ENCODE measurements around the gene FAM98C. TPM values are rescaled to one million over a fixed set of nuclear protein-coding genes. Genes with fewer than 3 reads are reported as not detected.
"Not testable (repeated sequence)": the region's sequence is repeated elsewhere in the genome, so short reads cannot be mapped to it uniquely, and the experiment has no call there.

Gene FAM98C
- total RNA-seq, 2 experiments from 2014 or later = 19.6 to 24.8 TPM

GRCh38 chr19:38362946-38363688, 39.8 kb upstream of the FAM98C start:
- H3K4me3 Mint-ChIP-seq = peak overlapping the region; percentile 76
- H3K27ac Mint-ChIP-seq; DNase-seq; POLR2A ChIA-PET; H3K4me1 Mint-ChIP-seq; ATAC-seq; H3K36me3 Mint-ChIP-seq (ENCODE audit: low read depth); H3K9me3 Mint-ChIP-seq (ENCODE audit: low read depth): not testable (repeated sequence)
- CTCF ChIA-PET = interaction anchor here (0.5 kb wide), 1 partner anchor 468 kb away, joined by 5 read pairs; no protein-coding TSS in a partner anchor
- peaks cover 23% of the 10 kb centered on the region for H3K27me3 Mint-ChIP-seq
- intact Hi-C loops (cut with DNase I, micrococcal nuclease) = loop anchor here (1.0 to 2.0 kb wide), 6 partner anchors 11 to 99 kb away; partner anchors contain the start of genes PSMD8 (in 1 of the 2), SPINT2 (in 1 of the 2) and YIF1B (in 1 of the 2)

- DNase-seq (no peak), ATAC-seq (no peak)
- Mint-ChIP-seq H3K27me3 (peaks cover 14% of the 10 kb centered on the region), H3K36me3 (ENCODE audit: low read depth) (no peaks in the 10 kb centered on the region), H3K4me1 (peaks cover 3% of the 10 kb centered on the region), H3K27ac (no peak overlapping the region), H3K4me3 (no peak overlapping the region), H3K9me3 (ENCODE audit: low read depth) (no peaks in the 10 kb centered on the region)
- intact Hi-C loops (cut with DNase I, micrococcal nuclease) = no loop called here
- ChIA-PET POLR2A (no interaction called here), CTCF (no interaction called here)
These were observed 35.9 kb upstream of the FAM98C start for GRCh38 chr19:38367041-38367440.

- Mint-ChIP-seq H3K36me3 (ENCODE audit: low read depth) (peaks cover under 1% of the 10 kb centered on the region), H3K4me1 (peaks cover 4% of the 10 kb centered on the region), H3K9me3 (ENCODE audit: low read depth) (no peaks in the 10 kb centered on the region), H3K4me3 (no peak overlapping the region), H3K27ac (no peak overlapping the region), H3K27me3 (peaks cover 14% of the 10 kb centered on the region)
- intact Hi-C loops (cut with DNase I, micrococcal nuclease) = no loop called here
- DNase-seq (no peak), ATAC-seq (no peak)
- ChIA-PET CTCF (no interaction called here), POLR2A (no interaction called here)
These were observed 33.3 kb upstream of the FAM98C start for GRCh38 chr19:38369584-38369983.

GRCh38 chr19:38370299-38370698, 32.6 kb upstream of the FAM98C start:
- peaks cover 9% of the 10 kb centered on the region for H3K4me1 Mint-ChIP-seq
- ATAC-seq = no peak
- DNase-seq = no peak
- H3K36me3 Mint-ChIP-seq (ENCODE audit: low read depth) = peaks cover 6% of the 10 kb centered on the region
- intact Hi-C loops (cut with DNase I, micrococcal nuclease) = no loop called here
- no peak overlapping the region for H3K4me3 Mint-ChIP-seq
- peaks cover 14% of the 10 kb centered on the region for H3K27me3 Mint-ChIP-seq
- H3K27ac Mint-ChIP-seq = no peak overlapping the region
- POLR2A ChIA-PET = no interaction called here
- no peaks in the 10 kb centered on the region for H3K9me3 Mint-ChIP-seq (ENCODE audit: low read depth)
- CTCF ChIA-PET = interaction anchor here (0.6 kb wide), 1 partner anchor 217 kb away, joined by 4 read pairs; no protein-coding TSS in a partner anchor

- no peak for DNase-seq
- Mint-ChIP-seq H3K4me3 (no peak overlapping the region), H3K4me1 (peaks cover 17% of the 10 kb centered on the region), H3K36me3 (ENCODE audit: low read depth) (peaks cover 13% of the 10 kb centered on the region), H3K9me3 (ENCODE audit: low read depth) (no peaks in the 10 kb centered on the region), H3K27ac (no peak overlapping the region), H3K27me3 (peaks cover 12% of the 10 kb centered on the region)
- intact Hi-C loops (cut with DNase I, micrococcal nuclease) = no loop called here
- no peak for ATAC-seq
- POLR2A ChIA-PET = no interaction called here
- CTCF ChIA-PET = interaction anchor here (0.6 kb wide), 1 partner anchor 218 kb away, joined by 4 read pairs; no protein-coding TSS in a partner anchor
These were observed 31.8 kb upstream of the FAM98C start for GRCh38 chr19:38371081-38371480.

- H3K9me3 Mint-ChIP-seq (ENCODE audit: low read depth) = no peaks in the 10 kb centered on the region
These were observed 29.0 kb upstream of the FAM98C start for GRCh38 chr19:38373907-38374331.

GRCh38 chr19:38374332-38375097, 28.4 kb upstream of the FAM98C start, which contains the start of gene PSMD8:
PSMD8 (plus strand) TSS chr19:38374571; CDS start chr19:38374602, 31 bp downstream.
- DNase-seq (peak; percentile 99), ATAC-seq (peak; percentile 99)
- Mint-ChIP-seq H3K36me3 (ENCODE audit: low read depth) (peaks cover 33% of the 10 kb centered on the region), H3K4me3 (peak within 1 kb of the TSS; percentile 97), H3K27me3 (peaks cover 5% of the 10 kb centered on the region), H3K9me3 (ENCODE audit: low read depth) (no peaks in the 10 kb centered on the region), H3K27ac (peak within 1 kb of the TSS; percentile 98), H3K4me1 (peaks cover 26% of the 10 kb centered on the region)
- ChIA-PET CTCF (interaction anchor here (0.5 to 1.8 kb wide), 20 partner anchors 10 to 1524 kb away, joined by 3 to 21 read pairs (median 5); partner anchors contain the start of genes CATSPERG, FAM98C, GGN and SPINT2), POLR2A (interaction anchor here (0.5 to 1.7 kb wide), 11 partner anchors 9 to 725 kb away, joined by 3 to 26 read pairs (median 4); partner anchors contain the start of genes CATSPERG, FAM98C, GGN and SPRED3)
- intact Hi-C loops (cut with DNase I, micrococcal nuclease) = loop anchor here (1.0 to 2.0 kb wide), 15 partner anchors 12 to 525 kb away; partner anchors contain the start of genes EIF3K (in 2 of the 2), FAM98C (in 2 of the 2), GGN (in 2 of the 2) and SIPA1L3 (in 2 of the 2)

More at GRCh38 chr19:38373907-38374331, 29.0 kb upstream of the FAM98C start:
- ATAC-seq (no peak), DNase-seq (no peak)
- peaks cover 27% of the 10 kb centered on the region for H3K36me3 Mint-ChIP-seq (ENCODE audit: low read depth)
- peaks cover 6% of the 10 kb centered on the region for H3K27me3 Mint-ChIP-seq
- H3K27ac Mint-ChIP-seq = peak overlapping the region; percentile 90
- peaks cover 26% of the 10 kb centered on the region for H3K4me1 Mint-ChIP-seq
- H3K4me3 Mint-ChIP-seq = peak overlapping the region; percentile 97
- ChIA-PET POLR2A (interaction anchor here (0.6 to 1.7 kb wide), 10 partner anchors 10 to 140 kb away, joined by 3 to 26 read pairs (median 4); partner anchors contain the start of genes CATSPERG, FAM98C, GGN and SPRED3), CTCF (interaction anchor here (0.5 to 1.8 kb wide), 20 partner anchors 11 to 1524 kb away, joined by 3 to 21 read pairs (median 5); partner anchors contain the start of genes CATSPERG, FAM98C, GGN and SPINT2)
- intact Hi-C loops (cut with DNase I, micrococcal nuclease) = loop anchor here (1.0 to 2.0 kb wide), 15 partner anchors 12 to 525 kb away; partner anchors contain the start of genes EIF3K (in 2 of the 2), FAM98C (in 2 of the 2), GGN (in 2 of the 2) and SIPA1L3 (in 2 of the 2)

- ChIA-PET CTCF (interaction anchor here (0.6 to 1.8 kb wide), 6 partner anchors 19 to 473 kb away, joined by 3 to 21 read pairs (median 6); partner anchors contain the start of gene FAM98C), POLR2A (interaction anchor here (1.2 to 1.7 kb wide), 4 partner anchors 9 to 39 kb away, joined by 3 to 26 read pairs (median 11); partner anchors contain the start of genes CATSPERG, FAM98C, GGN and SPRED3)
- Mint-ChIP-seq H3K4me3 (peak overlapping the region; percentile 97), H3K27ac (peak overlapping the region; percentile 98), H3K4me1 (peaks cover 26% of the 10 kb centered on the region), H3K9me3 (ENCODE audit: low read depth) (no peaks in the 10 kb centered on the region), H3K36me3 (ENCODE audit: low read depth) (peaks cover 38% of the 10 kb centered on the region), H3K27me3 (peaks cover 4% of the 10 kb centered on the region)
- intact Hi-C loops (cut with DNase I, micrococcal nuclease) = loop anchor here in 1 of 2 experiments (2.0 kb wide), 2 partner anchors 14 to 28 kb away; partner anchors contain the start of genes FAM98C, GGN and SPRED3
- DNase-seq (no peak), ATAC-seq (peak; percentile 2)
These were observed 27.8 kb upstream of the FAM98C start for GRCh38 chr19:38375098-38375493.

GRCh38 chr19:38375748-38376147, 27.1 kb upstream of the FAM98C start:
- peak overlapping the region; percentile 97 for H3K4me3 Mint-ChIP-seq
- H3K27ac Mint-ChIP-seq = peak overlapping the region; percentile 98
- ChIA-PET POLR2A (interaction anchor here (0.7 kb wide), 1 partner anchor 12 kb away, joined by 3 read pairs; the partner anchor contains the start of gene GGN), CTCF (interaction anchor here (0.7 to 1.3 kb wide), 2 partner anchors 27 to 40 kb away, joined by 4 to 7 read pairs; partner anchors contain the start of genes CATSPERG and FAM98C)
- intact Hi-C loops (cut with DNase I, micrococcal nuclease) = loop anchor here in 1 of 2 experiments (2.0 kb wide), 2 partner anchors 13 to 27 kb away; partner anchors contain the start of genes FAM98C, GGN and SPRED3
- DNase-seq = no peak
- ATAC-seq = no peak
- H3K36me3 Mint-ChIP-seq (ENCODE audit: low read depth) = peaks cover 44% of the 10 kb centered on the region
- peaks cover 26% of the 10 kb centered on the region for H3K4me1 Mint-ChIP-seq
- no peaks in the 10 kb centered on the region for H3K27me3 Mint-ChIP-seq
- no peaks in the 10 kb centered on the region for H3K9me3 Mint-ChIP-seq (ENCODE audit: low read depth)

- Mint-ChIP-seq H3K4me1 (peaks cover 26% of the 10 kb centered on the region), H3K36me3 (ENCODE audit: low read depth) (peaks cover 52% of the 10 kb centered on the region), H3K27me3 (no peaks in the 10 kb centered on the region), H3K27ac (peak overlapping the region; percentile 31), H3K9me3 (ENCODE audit: low read depth) (no peaks in the 10 kb centered on the region), H3K4me3 (peak overlapping the region; percentile 97)
- ChIA-PET POLR2A (interaction anchor here (0.7 kb wide), 1 partner anchor 11 kb away, joined by 3 read pairs; the partner anchor contains the start of gene GGN), CTCF (interaction anchor here (1.3 kb wide), 1 partner anchor 26 kb away, joined by 7 read pairs; the partner anchor contains the start of gene FAM98C)
- ATAC-seq (no peak), DNase-seq (no peak)
- intact Hi-C loops (cut with DNase I, micrococcal nuclease) = no loop called here
These were observed 26.3 kb upstream of the FAM98C start for GRCh38 chr19:38376576-38376975.
